Right lobe of liver (tissue), 4 donors: ENCODE data around the gene PLXNB2.
"Not testable (repeated sequence)": the region's sequence is repeated elsewhere in the genome, so short reads cannot be mapped to it uniquely, and the experiment has no call there.

Experiments
- POLR2A ChIP-seq: fragments of 450-650 bp; IDR thresholded peaks from one replicate; pipeline ENCODE4 v1.6.1; 2017; ENCODE audit warnings: antibody characterized with exemption, mild to moderate bottlenecking
- TF ChIP-seq, protein P1 (sequence below), 4 donors: fragments of 200-600 bp in 3 of 4; fragments of 450-650 bp in 1 of 4; IDR thresholded peaks; one replicate each; pipeline versions ENCODE4 v1.5.1 to v1.8.0; 2016 to 2022; ENCODE audit warnings: antibody characterized with exemption in 4 of 4, mild to moderate bottlenecking in 2 of 4
- donor health status: DM: no; HTN: no; CAD: no.
- donor health status: DM: no; HTN: no; CAD: no.
- donor health status: DM: no; HTN: yes; CAD: no.

DNA sequence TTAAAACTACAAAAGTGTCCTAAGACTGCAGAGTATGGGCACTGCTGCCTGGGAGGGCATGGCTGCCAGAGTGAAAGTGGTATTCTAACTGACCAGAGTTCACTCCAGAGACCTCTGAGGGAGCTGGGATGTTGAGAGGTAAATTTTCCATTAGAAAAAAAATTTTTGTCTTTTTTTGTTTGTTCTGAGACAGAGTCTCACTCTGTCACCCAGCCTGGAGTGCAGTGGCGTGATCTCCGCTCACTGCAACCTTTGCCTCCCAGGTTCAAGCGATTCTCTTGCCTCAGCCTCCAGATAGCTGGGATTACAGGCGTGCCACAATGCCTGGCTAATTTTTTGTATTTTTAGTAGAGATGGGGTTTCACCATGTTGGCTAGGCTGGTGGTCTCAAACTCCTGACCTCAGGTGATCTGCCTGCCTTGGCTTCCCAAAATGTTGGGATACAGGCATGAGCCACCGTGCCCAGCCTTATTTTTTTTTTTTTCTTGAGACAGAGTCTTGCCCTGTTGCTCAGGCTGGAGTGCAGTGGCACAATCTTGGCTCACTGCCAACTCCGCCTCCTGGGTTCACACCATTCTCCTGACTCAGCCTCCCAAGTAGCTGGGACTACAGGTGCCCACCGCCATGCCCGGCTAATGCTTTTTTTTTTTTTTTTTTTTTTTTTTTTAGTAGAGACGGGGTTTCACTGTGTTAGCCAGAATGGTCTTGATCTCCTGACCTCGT, 15.1 kb upstream of the PLXNB2 start:
- TF ChIP-seq, protein P1, sequence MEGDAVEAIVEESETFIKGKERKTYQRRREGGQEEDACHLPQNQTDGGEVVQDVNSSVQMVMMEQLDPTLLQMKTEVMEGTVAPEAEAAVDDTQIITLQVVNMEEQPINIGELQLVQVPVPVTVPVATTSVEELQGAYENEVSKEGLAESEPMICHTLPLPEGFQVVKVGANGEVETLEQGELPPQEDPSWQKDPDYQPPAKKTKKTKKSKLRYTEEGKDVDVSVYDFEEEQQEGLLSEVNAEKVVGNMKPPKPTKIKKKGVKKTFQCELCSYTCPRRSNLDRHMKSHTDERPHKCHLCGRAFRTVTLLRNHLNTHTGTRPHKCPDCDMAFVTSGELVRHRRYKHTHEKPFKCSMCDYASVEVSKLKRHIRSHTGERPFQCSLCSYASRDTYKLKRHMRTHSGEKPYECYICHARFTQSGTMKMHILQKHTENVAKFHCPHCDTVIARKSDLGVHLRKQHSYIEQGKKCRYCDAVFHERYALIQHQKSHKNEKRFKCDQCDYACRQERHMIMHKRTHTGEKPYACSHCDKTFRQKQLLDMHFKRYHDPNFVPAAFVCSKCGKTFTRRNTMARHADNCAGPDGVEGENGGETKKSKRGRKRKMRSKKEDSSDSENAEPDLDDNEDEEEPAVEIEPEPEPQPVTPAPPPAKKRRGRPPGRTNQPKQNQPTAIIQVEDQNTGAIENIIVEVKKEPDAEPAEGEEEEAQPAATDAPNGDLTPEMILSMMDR (IDR thresholded peaks at IDR 0.05): not testable (repeated sequence)
- peak; percentile 17 for TF ChIP-seq POLR2A
